Testis (tissue), 2 donors: Measurements from ENCODE around the gene EDA.

ENCODE experiments used
- CTCF ChIP-seq, 3 experiments: fragments of 450-650 bp in 2 of 3; fragments of 200-600 bp in 1 of 3; sonication (generic) in 1 of 3; IDR thresholded peaks; one replicate each; pipeline ENCODE4 v1.5.1; 2016 to 2019; ENCODE audit warnings: antibody characterized with exemption in 3 of 3, mild to moderate bottlenecking in 2 of 3, moderate library complexity in 1 of 3
- POLR2A ChIP-seq: fragments of 450-650 bp; IDR thresholded peaks from one replicate; pipeline ENCODE4 v1.6.1; 2017; ENCODE audit warnings: antibody characterized with exemption, mild to moderate bottlenecking, moderate library complexity

GRCh38 chrX:69759921-69760625 lies 144.2 kb downstream of the EDA start:
- TF ChIP-seq CTCF (IDR thresholded peaks at IDR 0.05), result no peak
- TF ChIP-seq POLR2A, result no peak
